Activated naive CD4-positive, alpha-beta T cell treated with anti-CD3 and anti-CD28 coated beads for 36 hours (primary cell): ENCODE results near the gene PLEKHG4B. TPM values are rescaled to one million over a fixed set of nuclear protein-coding genes. Genes with fewer than 3 reads are reported as not detected.
"Not testable (repeated sequence)": the region's sequence is repeated elsewhere in the genome, so short reads cannot be mapped to it uniquely, and the experiment has no call there.

Experiments
- CTCF ChIA-PET: fragments of 350-600 bp; sonication (Branson Sonifier 250); formaldehyde crosslinking; loops from one replicate; lab custom pipeline; 2021; ENCODE audit warnings: antibody characterized with exemption; lab: Charles Lee
- DNase-seq: peaks from one replicate; pipeline ENCODE4 v3.0.0-alpha.2; 2020
- H3K27ac Mint-ChIP-seq: one replicate; pipeline ENCODE4 v1.8.0; 2021; ENCODE audit warnings: mild to moderate bottlenecking, mixed read lengths
- H3K27me3 Mint-ChIP-seq: one replicate; pipeline ENCODE4 v1.8.0; 2021; ENCODE audit warnings: low read depth, mixed read lengths
- H3K36me3 Mint-ChIP-seq: one replicate; pipeline ENCODE4 v1.8.0; 2021; ENCODE audit warnings: low read depth, mixed read lengths
- H3K4me1 Mint-ChIP-seq: one replicate; pipeline ENCODE4 v1.8.0; 2021; ENCODE audit warnings: low read depth, mixed read lengths
- H3K4me3 Mint-ChIP-seq: one replicate; pipeline ENCODE4 v1.8.0; 2021; ENCODE audit warnings: mild to moderate bottlenecking, moderate library complexity, mixed read lengths
- H3K9me3 Mint-ChIP-seq: one replicate; pipeline ENCODE4 v1.8.0; 2021; ENCODE audit warnings: mixed read lengths
- intact Hi-C: fragments of 100-400 bp; cut with micrococcal nuclease; formaldehyde crosslinking; loops from one replicate; pipeline ENCODE4 v1.15.1; 2023
- total RNA-seq, 2 experiments: library from RNA; stranded (reverse); gene quantifications; one replicate each; pipeline ENCODE4 v1.2.3, GENCODE V29; 2021

PLEKHG4B gene
- total RNA-seq, 2 experiments from 2014 or later, result not detected

GRCh38 chr5:219991-220390, 128.0 kb downstream of the PLEKHG4B start:
- Mint-ChIP-seq H3K4me3 (peak overlapping the region; percentile 92), H3K27me3 (no peaks in the 10 kb centered on the region), H3K4me1 (peaks cover 50% of the 10 kb centered on the region), H3K36me3 (peaks cover 18% of the 10 kb centered on the region), H3K27ac (peak overlapping the region; percentile 86), H3K9me3 (no peaks in the 10 kb centered on the region)
- CTCF ChIA-PET, result interaction anchor here (1.1 to 2.6 kb wide), 2 partner anchors 32 to 64 kb away, joined by 6 to 13 read pairs; no protein-coding TSS in a partner anchor
- intact Hi-C loops, result loop anchor here (5.0 kb wide), 2 partner anchors 237 to 252 kb away; no protein-coding TSS in a partner anchor
- DNase-seq, result no peak

GRCh38 chr5:222951-223715, 131.2 kb downstream of the PLEKHG4B start:
- DNase-seq, H3K4me3 Mint-ChIP-seq, CTCF ChIA-PET, H3K9me3 Mint-ChIP-seq, intact Hi-C loops, H3K27me3 Mint-ChIP-seq: not testable (repeated sequence)
- H3K4me1 Mint-ChIP-seq, result peaks cover 32% of the 10 kb centered on the region
- peaks cover 28% of the 10 kb centered on the region for H3K36me3 Mint-ChIP-seq
- peak overlapping the region; percentile 39 for H3K27ac Mint-ChIP-seq

- Mint-ChIP-seq H3K9me3 (no peaks in the 10 kb centered on the region), H3K4me1 (peaks cover 32% of the 10 kb centered on the region), H3K27me3 (no peaks in the 10 kb centered on the region), H3K4me3 (no peak overlapping the region), H3K27ac (no peak overlapping the region), H3K36me3 (peaks cover 28% of the 10 kb centered on the region)
- intact Hi-C loops, result no loop called here
- no peak for DNase-seq
- CTCF ChIA-PET, result no interaction called here
Observed at GRCh38 chr5:223791-224190, 131.8 kb downstream of the PLEKHG4B start.

- H3K4me1 Mint-ChIP-seq, result peaks cover 28% of the 10 kb centered on the region
- no peaks in the 10 kb centered on the region for H3K27me3 Mint-ChIP-seq
- H3K27ac Mint-ChIP-seq, result peak overlapping the region; percentile 24
- H3K36me3 Mint-ChIP-seq, result peaks cover 34% of the 10 kb centered on the region
- intact Hi-C loops, result no loop called here
- CTCF ChIA-PET, result no interaction called here
- H3K9me3 Mint-ChIP-seq, result no peaks in the 10 kb centered on the region
- no peak overlapping the region for H3K4me3 Mint-ChIP-seq
- no peak for DNase-seq
Observed at GRCh38 chr5:225334-225733, 133.4 kb downstream of the PLEKHG4B start.

GRCh38 chr5:227375-227774, 135.4 kb downstream of the PLEKHG4B start:
- intact Hi-C loops, H3K4me3 Mint-ChIP-seq, CTCF ChIA-PET, DNase-seq, H3K27me3 Mint-ChIP-seq, H3K9me3 Mint-ChIP-seq, H3K27ac Mint-ChIP-seq: not testable (repeated sequence)
- H3K36me3 Mint-ChIP-seq, result peaks cover 45% of the 10 kb centered on the region
- H3K4me1 Mint-ChIP-seq, result peaks cover 13% of the 10 kb centered on the region

- Mint-ChIP-seq H3K36me3 (peaks cover 41% of the 10 kb centered on the region), H3K9me3 (no peaks in the 10 kb centered on the region), H3K4me3 (no peak overlapping the region), H3K27me3 (no peaks in the 10 kb centered on the region), H3K27ac (no peak overlapping the region), H3K4me1 (peaks cover 2% of the 10 kb centered on the region)
- DNase-seq, result no peak
- CTCF ChIA-PET, result no interaction called here
- intact Hi-C loops, result no loop called here
Observed at GRCh38 chr5:228886-229285, 136.9 kb downstream of the PLEKHG4B start.

- no peaks in the 10 kb centered on the region for H3K27me3 Mint-ChIP-seq
- H3K27ac Mint-ChIP-seq, result no peak overlapping the region
- peaks cover 36% of the 10 kb centered on the region for H3K36me3 Mint-ChIP-seq
- CTCF ChIA-PET, result no interaction called here
- no peak overlapping the region for H3K4me3 Mint-ChIP-seq
- DNase-seq, result no peak
- no peaks in the 10 kb centered on the region for H3K9me3 Mint-ChIP-seq
- no peaks in the 10 kb centered on the region for H3K4me1 Mint-ChIP-seq
- intact Hi-C loops, result no loop called here
Observed at GRCh38 chr5:230711-231110, 138.7 kb downstream of the PLEKHG4B start.

- H3K9me3 Mint-ChIP-seq, result no peaks in the 10 kb centered on the region
- H3K27me3 Mint-ChIP-seq, result no peaks in the 10 kb centered on the region
- H3K36me3 Mint-ChIP-seq, result peaks cover 35% of the 10 kb centered on the region
- no peaks in the 10 kb centered on the region for H3K4me1 Mint-ChIP-seq
- H3K27ac Mint-ChIP-seq, result peak overlapping the region; percentile 13
- DNase-seq, result no peak
- H3K4me3 Mint-ChIP-seq, result no peak overlapping the region
- intact Hi-C loops, result no loop called here
- CTCF ChIA-PET, result no interaction called here
Observed at GRCh38 chr5:231661-232060, 139.7 kb downstream of the PLEKHG4B start.

GRCh38 chr5:233426-233825, 141.5 kb downstream of the PLEKHG4B start:
- intact Hi-C loops, H3K9me3 Mint-ChIP-seq, H3K4me3 Mint-ChIP-seq, CTCF ChIA-PET, DNase-seq, H3K27me3 Mint-ChIP-seq, H3K27ac Mint-ChIP-seq, H3K4me1 Mint-ChIP-seq: not testable (repeated sequence)
- peaks cover 32% of the 10 kb centered on the region for H3K36me3 Mint-ChIP-seq

- Mint-ChIP-seq H3K27ac (no peak overlapping the region), H3K4me1 (no peaks in the 10 kb centered on the region), H3K4me3 (no peak overlapping the region), H3K36me3 (peaks cover 29% of the 10 kb centered on the region), H3K9me3 (no peaks in the 10 kb centered on the region), H3K27me3 (no peaks in the 10 kb centered on the region)
- intact Hi-C loops, result no loop called here
- no peak for DNase-seq
- CTCF ChIA-PET, result no interaction called here
Observed at GRCh38 chr5:234450-234849, 142.5 kb downstream of the PLEKHG4B start.

GRCh38 chr5:235527-235926, 143.6 kb downstream of the PLEKHG4B start:
- H3K9me3 Mint-ChIP-seq, H3K4me3 Mint-ChIP-seq, intact Hi-C loops, H3K27ac Mint-ChIP-seq, CTCF ChIA-PET, DNase-seq, H3K27me3 Mint-ChIP-seq, H3K4me1 Mint-ChIP-seq: not testable (repeated sequence)
- peaks cover 36% of the 10 kb centered on the region for H3K36me3 Mint-ChIP-seq

- DNase-seq, H3K27me3 Mint-ChIP-seq, intact Hi-C loops, CTCF ChIA-PET, H3K9me3 Mint-ChIP-seq, H3K27ac Mint-ChIP-seq, H3K4me1 Mint-ChIP-seq, H3K4me3 Mint-ChIP-seq: not testable (repeated sequence)
- peaks cover 46% of the 10 kb centered on the region for H3K36me3 Mint-ChIP-seq
Observed at GRCh38 chr5:237931-238330, 146.0 kb downstream of the PLEKHG4B start.
